Ishikawa (cell line): ENCODE data around the gene VPS11.

Experiments
- CEBPB ChIP-seq: IDR thresholded peaks from 2 replicates; pipeline ENCODE4 v1.6.1; 2012
- CREB1 ChIP-seq: IDR thresholded peaks from 2 replicates; pipeline ENCODE4 v1.6.1; 2012; ENCODE audit warnings: low read depth
- EGR1 ChIP-seq: IDR thresholded peaks from 2 replicates; pipeline ENCODE4 v1.6.1; 2012
- EP300 ChIP-seq: IDR thresholded peaks from 2 replicates; pipeline ENCODE4 v1.6.1; 2012; ENCODE audit warnings: borderline replicate concordance
- FOXM1 ChIP-seq: IDR thresholded peaks from 2 replicates; pipeline ENCODE4 v1.6.1; 2012; ENCODE audit warnings: low read depth, borderline replicate concordance
- MAX ChIP-seq: IDR thresholded peaks from 2 replicates; pipeline ENCODE4 v1.6.1; 2012
- NFIC ChIP-seq: IDR thresholded peaks from 2 replicates; pipeline ENCODE4 v1.6.1; 2012
- RAD21 ChIP-seq: IDR thresholded peaks from 2 replicates; pipeline ENCODE4 v1.6.1; 2012; ENCODE audit warnings: low read depth
- TAF1 ChIP-seq: IDR thresholded peaks from 2 replicates; pipeline ENCODE4 v1.6.1; 2012; ENCODE audit warnings: low read depth, mild to moderate bottlenecking
- TCF12 ChIP-seq: IDR thresholded peaks from 2 replicates; pipeline ENCODE4 v1.6.1; 2012; ENCODE audit warnings: low read depth
- TEAD4 ChIP-seq: IDR thresholded peaks from 2 replicates; pipeline ENCODE4 v1.6.1; 2012
- USF1 ChIP-seq: IDR thresholded peaks from 2 replicates; pipeline ENCODE4 v1.6.1; 2012
- YY1 ChIP-seq: IDR thresholded peaks from 2 replicates; pipeline ENCODE4 v1.6.1; 2012; ENCODE audit warnings: low read depth
- ZBTB7A ChIP-seq: IDR thresholded peaks from 2 replicates; pipeline ENCODE4 v1.6.1; 2012; ENCODE audit warnings: low read depth
- TF ChIP-seq, protein P1 (sequence below): IDR thresholded peaks from 2 replicates; pipeline ENCODE4 v1.6.1; 2012; ENCODE audit warnings: low read depth, mild to moderate bottlenecking

VPS11 gene

GRCh38 chr11:119065369-119065768 lies 2.2 kb upstream of the VPS11 start:
- TF ChIP-seq RAD21: peak; percentile 30; the same call in 1 of the 2 replicates
- TF ChIP-seq EGR1: no peak

DNA sequence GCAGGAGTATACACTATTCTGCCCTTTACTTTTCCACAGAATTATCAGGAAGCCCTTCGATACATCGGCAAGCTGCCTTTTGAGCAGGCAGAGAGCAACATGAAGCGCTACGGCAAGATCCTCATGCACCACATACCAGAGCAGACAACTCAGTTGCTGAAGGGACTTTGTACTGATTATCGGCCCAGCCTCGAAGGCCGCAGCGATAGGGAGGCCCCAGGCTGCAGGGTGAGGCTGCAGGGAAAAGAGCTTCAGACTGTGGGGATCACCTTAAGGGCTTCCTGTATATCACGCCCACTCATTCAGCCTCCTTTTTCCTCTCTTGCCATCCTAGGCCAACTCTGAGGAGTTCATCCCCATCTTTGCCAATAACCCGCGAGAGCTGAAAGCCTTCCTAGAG lies 10.2 kb downstream of the VPS11 start:
- TF ChIP-seq TCF12 (no peak), TAF1 (no peak), USF1 (no peak), ZBTB7A (no peak), EGR1 (no peak), RAD21 (no peak), MAX (no peak), TEAD4 (no peak), CEBPB (no peak), YY1 (no peak), EP300 (no peak), FOXM1 (no peak), NFIC (no peak), CREB1 (no peak)
- TF ChIP-seq, protein P1, sequence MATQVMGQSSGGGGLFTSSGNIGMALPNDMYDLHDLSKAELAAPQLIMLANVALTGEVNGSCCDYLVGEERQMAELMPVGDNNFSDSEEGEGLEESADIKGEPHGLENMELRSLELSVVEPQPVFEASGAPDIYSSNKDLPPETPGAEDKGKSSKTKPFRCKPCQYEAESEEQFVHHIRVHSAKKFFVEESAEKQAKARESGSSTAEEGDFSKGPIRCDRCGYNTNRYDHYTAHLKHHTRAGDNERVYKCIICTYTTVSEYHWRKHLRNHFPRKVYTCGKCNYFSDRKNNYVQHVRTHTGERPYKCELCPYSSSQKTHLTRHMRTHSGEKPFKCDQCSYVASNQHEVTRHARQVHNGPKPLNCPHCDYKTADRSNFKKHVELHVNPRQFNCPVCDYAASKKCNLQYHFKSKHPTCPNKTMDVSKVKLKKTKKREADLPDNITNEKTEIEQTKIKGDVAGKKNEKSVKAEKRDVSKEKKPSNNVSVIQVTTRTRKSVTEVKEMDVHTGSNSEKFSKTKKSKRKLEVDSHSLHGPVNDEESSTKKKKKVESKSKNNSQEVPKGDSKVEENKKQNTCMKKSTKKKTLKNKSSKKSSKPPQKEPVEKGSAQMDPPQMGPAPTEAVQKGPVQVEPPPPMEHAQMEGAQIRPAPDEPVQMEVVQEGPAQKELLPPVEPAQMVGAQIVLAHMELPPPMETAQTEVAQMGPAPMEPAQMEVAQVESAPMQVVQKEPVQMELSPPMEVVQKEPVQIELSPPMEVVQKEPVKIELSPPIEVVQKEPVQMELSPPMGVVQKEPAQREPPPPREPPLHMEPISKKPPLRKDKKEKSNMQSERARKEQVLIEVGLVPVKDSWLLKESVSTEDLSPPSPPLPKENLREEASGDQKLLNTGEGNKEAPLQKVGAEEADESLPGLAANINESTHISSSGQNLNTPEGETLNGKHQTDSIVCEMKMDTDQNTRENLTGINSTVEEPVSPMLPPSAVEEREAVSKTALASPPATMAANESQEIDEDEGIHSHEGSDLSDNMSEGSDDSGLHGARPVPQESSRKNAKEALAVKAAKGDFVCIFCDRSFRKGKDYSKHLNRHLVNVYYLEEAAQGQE: no peak

DNA sequence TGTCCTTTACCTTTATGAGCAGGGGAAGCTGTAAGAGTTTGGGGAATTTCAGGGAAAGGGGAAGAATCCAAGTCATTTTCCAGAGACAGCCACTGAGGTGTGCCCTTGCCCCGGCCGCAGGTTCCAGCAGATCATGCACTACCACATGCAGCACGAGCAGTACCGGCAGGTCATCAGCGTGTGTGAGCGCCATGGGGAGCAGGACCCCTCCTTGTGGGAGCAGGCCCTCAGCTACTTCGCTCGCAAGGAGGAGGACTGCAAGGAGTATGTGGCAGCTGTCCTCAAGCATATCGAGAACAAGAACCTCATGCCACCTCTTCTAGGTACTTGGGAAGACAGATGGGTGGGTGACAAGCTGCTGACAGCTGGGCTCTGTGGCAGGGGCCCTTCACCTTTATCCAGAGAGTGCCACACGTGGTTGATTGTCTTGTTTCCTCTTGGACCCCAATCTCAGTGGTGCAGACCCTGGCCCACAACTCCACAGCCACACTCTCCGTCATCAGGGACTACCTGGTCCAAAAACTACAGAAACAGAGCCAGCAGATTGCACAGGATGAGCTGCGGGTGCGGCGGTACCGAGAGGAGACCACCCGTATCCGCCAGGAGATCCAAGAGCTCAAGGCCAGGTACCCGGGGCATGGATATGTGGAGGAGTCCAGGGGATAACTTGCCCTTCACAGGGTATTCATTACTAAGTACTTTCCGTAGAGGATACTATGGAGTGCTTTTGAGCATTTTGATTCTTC lies 11.2 kb downstream of the VPS11 start:
- no peak for TF ChIP-seq TAF1
- TF ChIP-seq NFIC: no peak
- TF ChIP-seq, protein P1: no peak

DNA sequence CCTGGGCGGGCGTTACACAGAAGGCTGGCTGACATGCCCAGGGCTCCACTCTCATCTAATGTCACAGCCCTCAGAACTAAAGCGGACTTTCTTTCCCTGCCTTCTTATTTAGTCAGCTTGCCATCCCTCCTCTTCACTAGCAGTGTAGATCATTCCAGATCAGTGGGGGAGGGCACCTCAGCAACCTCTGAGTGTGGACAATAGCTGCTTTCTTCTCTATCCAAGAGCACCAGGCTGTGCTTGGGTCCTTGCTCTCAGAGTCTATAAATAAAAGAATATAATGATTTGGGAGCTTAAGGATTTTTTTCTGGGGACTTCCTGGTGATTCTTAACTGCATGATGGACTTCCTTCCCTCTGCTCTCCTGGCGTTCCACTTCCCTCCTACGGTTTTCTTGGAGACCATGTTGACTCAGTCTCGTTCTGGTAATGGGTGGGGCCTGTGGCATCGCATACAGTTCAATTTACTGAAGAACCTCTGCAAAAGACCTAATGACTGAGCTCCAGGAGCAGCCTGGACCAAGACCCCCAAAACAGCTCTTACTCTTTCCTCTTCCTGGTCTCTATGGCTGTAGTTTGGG lies 14.2 kb downstream of the VPS11 start:
- TF ChIP-seq CREB1 (no peak), ZBTB7A (no peak), RAD21 (no peak), NFIC (no peak), MAX (no peak), EGR1 (no peak), EP300 (no peak), TEAD4 (no peak), USF1 (no peak), FOXM1 (no peak), TAF1 (no peak), CEBPB (no peak), YY1 (no peak), TCF12 (no peak)
- TF ChIP-seq, protein P1: no peak
